HL-60 (cell line): ENCODE data around the gene CHMP4A.

Source experiments
- DNase-seq, 2 experiments: peaks; one replicate each; pipeline ENCODE4 v3.0.0-alpha.2; 2010 to 2020; ENCODE audit warnings: low read depth in 1 of 2, low spot score in 1 of 2
- H3K27ac ChIP-seq: fragments of 250-450 bp; sonication (Bioruptor Pico); replicated peaks from 2 replicates; pipeline ENCODE4 v1.5.1; 2020; ENCODE audit warnings: mild to moderate bottlenecking, moderate library complexity
- H3K27me3 ChIP-seq: fragments of 250-450 bp; sonication (Bioruptor Pico); 2 replicates; pipeline ENCODE4 v1.5.1; 2021; ENCODE audit warnings: mild to moderate bottlenecking, moderate library complexity; ENCODE audit not compliant: insufficient read depth, poor library complexity, severe bottlenecking
- H3K4me3 ChIP-seq: replicated peaks from 2 replicates; pipeline ENCODE4 v1.5.1; 2011; ENCODE audit warnings: mild to moderate bottlenecking, control low read depth, low read length; ENCODE audit not compliant: insufficient read depth
- GABPA ChIP-seq: IDR thresholded peaks from 2 replicates; pipeline ENCODE4 v1.6.1; 2012; ENCODE audit warnings: low read depth
- POLR2AphosphoS5 ChIP-seq: IDR thresholded peaks from 2 replicates; pipeline ENCODE4 v1.6.1; 2012; ENCODE audit warnings: low read depth
- REST ChIP-seq: IDR thresholded peaks from 2 replicates; pipeline ENCODE4 v1.6.1; 2012; ENCODE audit warnings: low read depth; ENCODE audit not compliant: insufficient replicate concordance
- SPI1 ChIP-seq: IDR thresholded peaks from 2 replicates; pipeline ENCODE4 v1.6.1; 2012; ENCODE audit warnings: low read depth, mild to moderate bottlenecking, borderline replicate concordance
- TF ChIP-seq, protein P1 (sequence below): IDR thresholded peaks from one replicate; pipeline ENCODE4 v1.5.1; 2011; ENCODE audit warnings: low read length, control low read depth, inconsistent platforms; ENCODE audit not compliant: insufficient read depth

Gene CHMP4A

GRCh38 chr14:24159777-24160498 is 53.4 kb downstream of the CHMP4A start:
- Histone ChIP-seq H3K27ac (no peak overlapping the region), H3K27me3 (no peaks in the 10 kb centered on the region), H3K4me3 (no peak overlapping the region)
- DNase-seq, result no peak
- TF ChIP-seq SPI1, result no peak
- TF ChIP-seq POLR2AphosphoS5, result no peak; the same call in 1 of the 2 replicates
- TF ChIP-seq, protein P1, sequence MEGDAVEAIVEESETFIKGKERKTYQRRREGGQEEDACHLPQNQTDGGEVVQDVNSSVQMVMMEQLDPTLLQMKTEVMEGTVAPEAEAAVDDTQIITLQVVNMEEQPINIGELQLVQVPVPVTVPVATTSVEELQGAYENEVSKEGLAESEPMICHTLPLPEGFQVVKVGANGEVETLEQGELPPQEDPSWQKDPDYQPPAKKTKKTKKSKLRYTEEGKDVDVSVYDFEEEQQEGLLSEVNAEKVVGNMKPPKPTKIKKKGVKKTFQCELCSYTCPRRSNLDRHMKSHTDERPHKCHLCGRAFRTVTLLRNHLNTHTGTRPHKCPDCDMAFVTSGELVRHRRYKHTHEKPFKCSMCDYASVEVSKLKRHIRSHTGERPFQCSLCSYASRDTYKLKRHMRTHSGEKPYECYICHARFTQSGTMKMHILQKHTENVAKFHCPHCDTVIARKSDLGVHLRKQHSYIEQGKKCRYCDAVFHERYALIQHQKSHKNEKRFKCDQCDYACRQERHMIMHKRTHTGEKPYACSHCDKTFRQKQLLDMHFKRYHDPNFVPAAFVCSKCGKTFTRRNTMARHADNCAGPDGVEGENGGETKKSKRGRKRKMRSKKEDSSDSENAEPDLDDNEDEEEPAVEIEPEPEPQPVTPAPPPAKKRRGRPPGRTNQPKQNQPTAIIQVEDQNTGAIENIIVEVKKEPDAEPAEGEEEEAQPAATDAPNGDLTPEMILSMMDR, result no peak
- no peak for TF ChIP-seq GABPA
- TF ChIP-seq REST, result no peak
